NCI-H1092 treated with DMSO at 0.1 percent for 48 hours (cell line): Measurements from ENCODE around the gene C8B.

Experiments used
- DNase-seq: peaks from one replicate; lab custom pipeline; 2025; lab: John Stamatoyannopoulos, UW

The C8B gene

GRCh38 chr1:56972976-56973375 is 7.2 kb upstream of the C8B start:
- no peak for DNase-seq

GRCh38 chr1:56970280-56970679 is 4.5 kb upstream of the C8B start:
- no peak for DNase-seq

- DNase-seq = no peak
Measured at GRCh38 chr1:56968878-56969495, 3.2 kb upstream of the C8B start.

- no peak for DNase-seq
Measured at GRCh38 chr1:56967900-56968832, 2.4 kb upstream of the C8B start.

- no peak for DNase-seq
Measured at GRCh38 chr1:56967355-56967754, 1.5 kb upstream of the C8B start.

GRCh38 chr1:56966698-56966999 is 834 bp upstream of the C8B start:
- DNase-seq = no peak

GRCh38 chr1:56965191-56965590 is 624 bp downstream of the C8B start:
- no peak for DNase-seq

GRCh38 chr1:56964349-56965017 is 1.3 kb downstream of the C8B start:
- DNase-seq = no peak

GRCh38 chr1:56963667-56964066 is 2.1 kb downstream of the C8B start:
- no peak for DNase-seq

GRCh38 chr1:56961426-56961825 is 4.4 kb downstream of the C8B start:
- no peak for DNase-seq

- no peak for DNase-seq
Measured at GRCh38 chr1:56958526-56958925, 7.3 kb downstream of the C8B start.

- DNase-seq = no peak
Measured at GRCh38 chr1:56957931-56958330, 7.9 kb downstream of the C8B start.

- DNase-seq = no peak
Measured at GRCh38 chr1:56954664-56955063, 11.2 kb downstream of the C8B start.

GRCh38 chr1:56953386-56953785 is 12.4 kb downstream of the C8B start:
- no peak for DNase-seq

GRCh38 chr1:56952501-56952900 is 13.3 kb downstream of the C8B start:
- no peak for DNase-seq

- no peak for DNase-seq
Measured at GRCh38 chr1:56948403-56949023, 17.3 kb downstream of the C8B start.

- DNase-seq = no peak
Measured at GRCh38 chr1:56940039-56940438, 25.8 kb downstream of the C8B start.

- DNase-seq = no peak
Measured at GRCh38 chr1:56939209-56939608, 26.6 kb downstream of the C8B start.

GRCh38 chr1:56938646-56939045 is 27.2 kb downstream of the C8B start:
- no peak for DNase-seq

GRCh38 chr1:56934430-56935060 is 31.3 kb downstream of the C8B start:
- no peak for DNase-seq

- no peak for DNase-seq
Measured at GRCh38 chr1:56933606-56934005, 32.2 kb downstream of the C8B start.

GRCh38 chr1:56933161-56933560 is 32.7 kb downstream of the C8B start:
- DNase-seq = no peak
